WTC11 (cell line): ENCODE results near the gene CASKIN2. TPM values are rescaled to one million over a fixed set of nuclear protein-coding genes. Genes with fewer than 3 reads are reported as not detected.

Experiments
- ATAC-seq: fragments of 200-7000 bp; cut with Tn5 transposase; 2 replicates; pipeline ENCODE4 v1.10.0; 2021; ENCODE audit warnings: mild to moderate bottlenecking, moderate library complexity
- CTCF ChIA-PET: fragments of 300-600 bp; sonication (Branson Sonifier 250); formaldehyde crosslinking; loops from one replicate; lab custom pipeline; 2021; ENCODE audit warnings: antibody characterized with exemption; lab: Charles Lee
- POLR2A ChIA-PET: fragments of 350-600 bp; sonication (Branson Sonifier 250); formaldehyde crosslinking; loops from one replicate; lab custom pipeline; 2021; ENCODE audit warnings: antibody characterized with exemption; lab: Charles Lee
- DNase-seq: peaks from one replicate; pipeline ENCODE4 v3.0.0; 2021; ENCODE audit warnings: low spot score
- H3K27ac Mint-ChIP-seq: 2 replicates; pipeline ENCODE4 v1.8.0; 2021; ENCODE audit warnings: mixed read lengths
- H3K27me3 Mint-ChIP-seq: 2 replicates; pipeline ENCODE4 v1.8.0; 2021; ENCODE audit warnings: low read depth, mild to moderate bottlenecking, moderate library complexity, mixed read lengths
- H3K36me3 Mint-ChIP-seq: 2 replicates; pipeline ENCODE4 v1.8.0; 2021; ENCODE audit warnings: mixed read lengths
- H3K4me1 Mint-ChIP-seq: 2 replicates; pipeline ENCODE4 v1.8.0; 2022; ENCODE audit warnings: mixed read lengths
- H3K4me3 Mint-ChIP-seq: 2 replicates; pipeline ENCODE4 v1.8.0; 2021; ENCODE audit warnings: mild to moderate bottlenecking, moderate library complexity, mixed read lengths
- H3K9me3 Mint-ChIP-seq: 2 replicates; pipeline ENCODE4 v1.8.0; 2021; ENCODE audit warnings: mixed read lengths
- CBFB ChIP-seq: sonication (generic); formaldehyde crosslinking; IDR thresholded peaks from 2 replicates; pipeline ENCODE4 v1.8.1; 2022; ENCODE audit warnings: mild to moderate bottlenecking, low read depth, missing genetic modification reagents
- CREM ChIP-seq: sonication (generic); formaldehyde crosslinking; IDR thresholded peaks from 2 replicates; pipeline ENCODE4 v1.8.1; 2022; ENCODE audit warnings: mild to moderate bottlenecking, missing genetic modification reagents, moderate library complexity
- ETV6 ChIP-seq: sonication (generic); formaldehyde crosslinking; IDR thresholded peaks from 2 replicates; pipeline ENCODE4 v1.8.1; 2022; ENCODE audit warnings: mild to moderate bottlenecking, missing genetic modification reagents
- GRHL2 ChIP-seq: fragments of 250-450 bp; sonication (Bioruptor Pico); IDR thresholded peaks from 2 replicates; pipeline ENCODE4 v1.8.0; 2022; ENCODE audit warnings: mild to moderate bottlenecking, moderate library complexity; ENCODE audit not compliant: insufficient replicate concordance, severe bottlenecking
- MYBL2 ChIP-seq: sonication (generic); formaldehyde crosslinking; IDR thresholded peaks from 2 replicates; pipeline ENCODE4 v1.8.1; 2023; ENCODE audit warnings: mild to moderate bottlenecking, moderate library complexity, missing genetic modification reagents
- NFE2L1 ChIP-seq: sonication (generic); formaldehyde crosslinking; IDR thresholded peaks from 2 replicates; pipeline ENCODE4 v1.8.1; 2023; ENCODE audit warnings: missing genetic modification reagents
- NR1H2 ChIP-seq: sonication (generic); formaldehyde crosslinking; IDR thresholded peaks from 2 replicates; pipeline ENCODE4 v1.9.0; 2021; ENCODE audit warnings: mild to moderate bottlenecking, moderate library complexity, missing genetic modification reagents
- PRRX2 ChIP-seq: fragments of 250-450 bp; sonication (Bioruptor Pico); IDR thresholded peaks from 2 replicates; pipeline ENCODE4 v1.8.0; 2021; ENCODE audit warnings: mild to moderate bottlenecking
- SOX15 ChIP-seq: fragments of 250-450 bp; sonication (Bioruptor Pico); IDR thresholded peaks from 2 replicates; pipeline ENCODE4 v1.9.0; 2021; ENCODE audit warnings: mild to moderate bottlenecking
- TCF7 ChIP-seq: sonication (generic); formaldehyde crosslinking; IDR thresholded peaks from 2 replicates; pipeline ENCODE4 v1.8.0; 2022; ENCODE audit warnings: mild to moderate bottlenecking, low read depth, missing genetic modification reagents, moderate library complexity
- TEAD1 ChIP-seq: sonication (generic); formaldehyde crosslinking; IDR thresholded peaks from 2 replicates; pipeline ENCODE4 v1.8.0; 2022; ENCODE audit warnings: mild to moderate bottlenecking, missing genetic modification reagents
- TEAD4 ChIP-seq: sonication (generic); formaldehyde crosslinking; IDR thresholded peaks from 2 replicates; pipeline ENCODE4 v1.8.0; 2022; ENCODE audit warnings: mild to moderate bottlenecking, missing genetic modification reagents
- ZBTB21 ChIP-seq: sonication (generic); formaldehyde crosslinking; IDR thresholded peaks from 2 replicates; pipeline ENCODE4 v1.8.1; 2023; ENCODE audit warnings: mild to moderate bottlenecking, missing genetic modification reagents, borderline replicate concordance
- ZNF121 ChIP-seq: sonication (generic); formaldehyde crosslinking; IDR thresholded peaks from 2 replicates; pipeline ENCODE4 v1.8.0; 2023; ENCODE audit warnings: missing genetic modification reagents
- ZNF219 ChIP-seq: sonication (generic); formaldehyde crosslinking; IDR thresholded peaks from 2 replicates; pipeline ENCODE4 v1.8.0; 2023; ENCODE audit warnings: missing genetic modification reagents, mild to moderate bottlenecking, borderline replicate concordance
- ZNF263 ChIP-seq: sonication (generic); formaldehyde crosslinking; IDR thresholded peaks from 2 replicates; pipeline ENCODE4 v1.8.1; 2022; ENCODE audit warnings: low read depth, mild to moderate bottlenecking, moderate library complexity, missing genetic modification reagents
- ZNF423 ChIP-seq: fragments of 250-450 bp; sonication (Bioruptor Pico); IDR thresholded peaks from 2 replicates; pipeline ENCODE4 v2.1.2; 2022; ENCODE audit warnings: mild to moderate bottlenecking, moderate library complexity
- total RNA-seq: library from RNA; stranded (reverse); gene quantifications from 3 replicates; pipeline ENCODE4 v1.2.3, GENCODE V29; 2021
- TF ChIP-seq, protein P1 (sequence below): fragments of 200-600 bp; IDR thresholded peaks from 2 replicates; pipeline ENCODE4 v1.8.0; 2022; ENCODE audit warnings: antibody characterized with exemption
- TF ChIP-seq, protein P2 (sequence below): sonication (generic); formaldehyde crosslinking; IDR thresholded peaks from 2 replicates; pipeline ENCODE4 v1.8.0; 2022; ENCODE audit warnings: mild to moderate bottlenecking, missing genetic modification reagents
- TF ChIP-seq, protein P3 (sequence below): sonication (generic); formaldehyde crosslinking; IDR thresholded peaks from 2 replicates; pipeline ENCODE4 v1.8.0; 2023; ENCODE audit warnings: missing genetic modification reagents, mild to moderate bottlenecking, borderline replicate concordance
- TF ChIP-seq, protein P4 (sequence below): sonication (generic); formaldehyde crosslinking; IDR thresholded peaks from 2 replicates; pipeline ENCODE4 v1.8.0; 2022; ENCODE audit warnings: mild to moderate bottlenecking, missing genetic modification reagents
- TF ChIP-seq, protein P5 (sequence below): sonication (generic); formaldehyde crosslinking; IDR thresholded peaks from 2 replicates; pipeline ENCODE4 v1.8.1; 2022; ENCODE audit warnings: low read depth, missing genetic modification reagents, borderline replicate concordance

CASKIN2 gene
- total RNA-seq, 1 experiment from 2014 or later: 31.9 TPM

DNA sequence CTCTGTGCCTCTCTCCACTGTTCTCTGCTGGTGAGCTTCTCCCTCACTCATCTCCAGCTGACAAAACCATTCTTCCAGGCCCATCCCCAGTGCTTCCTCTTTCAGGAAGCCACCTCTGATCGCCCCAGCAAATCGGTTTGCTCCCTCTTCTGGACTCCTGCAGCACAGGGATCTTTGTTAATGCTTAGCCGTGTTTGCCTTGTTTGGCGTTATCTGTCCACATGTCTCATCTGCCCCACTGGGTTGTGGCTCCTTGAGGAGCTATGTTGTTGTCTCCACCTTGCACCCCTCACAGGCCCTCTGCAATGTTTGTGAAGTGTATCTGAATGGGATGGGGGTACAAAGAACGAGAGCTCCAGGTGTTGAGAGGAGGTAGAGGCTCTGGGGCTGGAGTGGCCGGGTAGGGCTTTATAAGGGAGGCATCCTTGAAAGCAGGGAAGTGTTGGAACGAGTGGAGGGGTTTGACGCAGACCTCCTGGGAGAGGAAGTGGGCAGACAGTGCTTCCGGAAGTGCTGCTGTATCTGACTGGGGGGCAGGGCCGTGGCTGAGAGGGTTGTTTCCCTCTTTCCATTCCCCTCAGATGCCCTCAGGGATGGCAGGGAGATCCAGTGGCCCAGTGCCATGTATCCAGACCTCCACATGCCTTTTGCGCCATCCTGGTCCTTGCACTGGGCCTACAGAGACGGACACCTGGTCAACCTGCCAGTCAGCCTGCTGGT lies 27.8 kb downstream of the CASKIN2 start:
- ATAC-seq (no peak; the same call in 1 of the 2 replicates), DNase-seq (no peak)
- Mint-ChIP-seq H3K27ac (peak overlapping the region; percentile 36), H3K36me3 (peaks cover under 1% of the 10 kb centered on the region; the same call in 1 of the 2 replicates), H3K4me3 (no peak overlapping the region), H3K4me1 (peaks cover 6% of the 10 kb centered on the region), H3K9me3 (no peaks in the 10 kb centered on the region), H3K27me3 (no peaks in the 10 kb centered on the region)
- POLR2A ChIA-PET: no interaction called here
- CTCF ChIA-PET: interaction anchor here (0.8 to 2.4 kb wide), 11 partner anchors 8 to 247 kb away, joined by 3 to 15 read pairs (median 4); partner anchors contain the start of genes MIF4GD and SLC25A19
- TF ChIP-seq NFE2L1: no peak
- TF ChIP-seq, all 79 proteins: peak for 0

DNA sequence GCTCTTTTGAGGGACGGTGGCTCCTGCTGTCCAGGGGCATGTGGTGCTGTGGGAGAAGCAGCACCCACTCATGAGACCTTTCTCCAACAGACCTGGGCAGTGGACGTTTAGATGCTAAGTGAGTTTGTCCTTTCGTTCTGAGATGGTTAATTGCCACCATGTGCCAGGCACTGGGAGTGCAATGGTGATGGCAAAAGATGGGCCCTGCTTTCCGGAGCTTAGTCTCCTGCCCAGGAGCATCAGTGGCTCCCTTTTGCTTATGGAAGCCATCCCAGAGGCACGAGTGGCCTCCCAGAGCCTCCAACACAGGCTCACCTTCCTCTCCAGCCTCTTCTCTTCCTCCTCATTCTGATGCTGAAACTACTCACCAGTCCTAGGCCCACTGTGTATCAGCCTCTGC lies 28.4 kb downstream of the CASKIN2 start:
- H3K4me3 Mint-ChIP-seq: no peak overlapping the region
- ATAC-seq: no peak
- H3K27me3 Mint-ChIP-seq: no peaks in the 10 kb centered on the region
- POLR2A ChIA-PET: no interaction called here
- TF ChIP-seq, protein P1, sequence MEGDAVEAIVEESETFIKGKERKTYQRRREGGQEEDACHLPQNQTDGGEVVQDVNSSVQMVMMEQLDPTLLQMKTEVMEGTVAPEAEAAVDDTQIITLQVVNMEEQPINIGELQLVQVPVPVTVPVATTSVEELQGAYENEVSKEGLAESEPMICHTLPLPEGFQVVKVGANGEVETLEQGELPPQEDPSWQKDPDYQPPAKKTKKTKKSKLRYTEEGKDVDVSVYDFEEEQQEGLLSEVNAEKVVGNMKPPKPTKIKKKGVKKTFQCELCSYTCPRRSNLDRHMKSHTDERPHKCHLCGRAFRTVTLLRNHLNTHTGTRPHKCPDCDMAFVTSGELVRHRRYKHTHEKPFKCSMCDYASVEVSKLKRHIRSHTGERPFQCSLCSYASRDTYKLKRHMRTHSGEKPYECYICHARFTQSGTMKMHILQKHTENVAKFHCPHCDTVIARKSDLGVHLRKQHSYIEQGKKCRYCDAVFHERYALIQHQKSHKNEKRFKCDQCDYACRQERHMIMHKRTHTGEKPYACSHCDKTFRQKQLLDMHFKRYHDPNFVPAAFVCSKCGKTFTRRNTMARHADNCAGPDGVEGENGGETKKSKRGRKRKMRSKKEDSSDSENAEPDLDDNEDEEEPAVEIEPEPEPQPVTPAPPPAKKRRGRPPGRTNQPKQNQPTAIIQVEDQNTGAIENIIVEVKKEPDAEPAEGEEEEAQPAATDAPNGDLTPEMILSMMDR: no peak
- TF ChIP-seq GRHL2 (CRISPR knock-in tag) (no peak), PRRX2 (CRISPR knock-in tag) (no peak), SOX15 (no peak), ETV6 (CRISPR knock-in tag) (no peak), ZBTB21 (CRISPR knock-in tag) (no peak), TCF7 (no peak), ZNF423 (CRISPR knock-in tag) (no peak), ZNF263 (no peak), TEAD1 (CRISPR knock-in tag) (no peak)
- TF ChIP-seq, protein P2, sequence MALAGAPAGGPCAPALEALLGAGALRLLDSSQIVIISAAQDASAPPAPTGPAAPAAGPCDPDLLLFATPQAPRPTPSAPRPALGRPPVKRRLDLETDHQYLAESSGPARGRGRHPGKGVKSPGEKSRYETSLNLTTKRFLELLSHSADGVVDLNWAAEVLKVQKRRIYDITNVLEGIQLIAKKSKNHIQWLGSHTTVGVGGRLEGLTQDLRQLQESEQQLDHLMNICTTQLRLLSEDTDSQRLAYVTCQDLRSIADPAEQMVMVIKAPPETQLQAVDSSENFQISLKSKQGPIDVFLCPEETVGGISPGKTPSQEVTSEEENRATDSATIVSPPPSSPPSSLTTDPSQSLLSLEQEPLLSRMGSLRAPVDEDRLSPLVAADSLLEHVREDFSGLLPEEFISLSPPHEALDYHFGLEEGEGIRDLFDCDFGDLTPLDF (CRISPR knock-in tag): no peak
- TF ChIP-seq, protein P3, sequence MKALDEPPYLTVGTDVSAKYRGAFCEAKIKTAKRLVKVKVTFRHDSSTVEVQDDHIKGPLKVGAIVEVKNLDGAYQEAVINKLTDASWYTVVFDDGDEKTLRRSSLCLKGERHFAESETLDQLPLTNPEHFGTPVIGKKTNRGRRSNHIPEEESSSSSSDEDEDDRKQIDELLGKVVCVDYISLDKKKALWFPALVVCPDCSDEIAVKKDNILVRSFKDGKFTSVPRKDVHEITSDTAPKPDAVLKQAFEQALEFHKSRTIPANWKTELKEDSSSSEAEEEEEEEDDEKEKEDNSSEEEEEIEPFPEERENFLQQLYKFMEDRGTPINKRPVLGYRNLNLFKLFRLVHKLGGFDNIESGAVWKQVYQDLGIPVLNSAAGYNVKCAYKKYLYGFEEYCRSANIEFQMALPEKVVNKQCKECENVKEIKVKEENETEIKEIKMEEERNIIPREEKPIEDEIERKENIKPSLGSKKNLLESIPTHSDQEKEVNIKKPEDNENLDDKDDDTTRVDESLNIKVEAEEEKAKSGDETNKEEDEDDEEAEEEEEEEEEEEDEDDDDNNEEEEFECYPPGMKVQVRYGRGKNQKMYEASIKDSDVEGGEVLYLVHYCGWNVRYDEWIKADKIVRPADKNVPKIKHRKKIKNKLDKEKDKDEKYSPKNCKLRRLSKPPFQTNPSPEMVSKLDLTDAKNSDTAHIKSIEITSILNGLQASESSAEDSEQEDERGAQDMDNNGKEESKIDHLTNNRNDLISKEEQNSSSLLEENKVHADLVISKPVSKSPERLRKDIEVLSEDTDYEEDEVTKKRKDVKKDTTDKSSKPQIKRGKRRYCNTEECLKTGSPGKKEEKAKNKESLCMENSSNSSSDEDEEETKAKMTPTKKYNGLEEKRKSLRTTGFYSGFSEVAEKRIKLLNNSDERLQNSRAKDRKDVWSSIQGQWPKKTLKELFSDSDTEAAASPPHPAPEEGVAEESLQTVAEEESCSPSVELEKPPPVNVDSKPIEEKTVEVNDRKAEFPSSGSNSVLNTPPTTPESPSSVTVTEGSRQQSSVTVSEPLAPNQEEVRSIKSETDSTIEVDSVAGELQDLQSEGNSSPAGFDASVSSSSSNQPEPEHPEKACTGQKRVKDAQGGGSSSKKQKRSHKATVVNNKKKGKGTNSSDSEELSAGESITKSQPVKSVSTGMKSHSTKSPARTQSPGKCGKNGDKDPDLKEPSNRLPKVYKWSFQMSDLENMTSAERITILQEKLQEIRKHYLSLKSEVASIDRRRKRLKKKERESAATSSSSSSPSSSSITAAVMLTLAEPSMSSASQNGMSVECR (CRISPR knock-in tag): no peak
- CTCF ChIA-PET: interaction anchor here (0.8 to 2.4 kb wide), 11 partner anchors 9 to 247 kb away, joined by 3 to 15 read pairs (median 4); partner anchors contain the start of genes MIF4GD and SLC25A19
- H3K9me3 Mint-ChIP-seq: no peaks in the 10 kb centered on the region
- peaks cover 6% of the 10 kb centered on the region for H3K4me1 Mint-ChIP-seq
- no peaks in the 10 kb centered on the region for H3K36me3 Mint-ChIP-seq
- no peak for DNase-seq
- H3K27ac Mint-ChIP-seq: peak overlapping the region; percentile 36; the same call in 1 of the 2 replicates

DNA sequence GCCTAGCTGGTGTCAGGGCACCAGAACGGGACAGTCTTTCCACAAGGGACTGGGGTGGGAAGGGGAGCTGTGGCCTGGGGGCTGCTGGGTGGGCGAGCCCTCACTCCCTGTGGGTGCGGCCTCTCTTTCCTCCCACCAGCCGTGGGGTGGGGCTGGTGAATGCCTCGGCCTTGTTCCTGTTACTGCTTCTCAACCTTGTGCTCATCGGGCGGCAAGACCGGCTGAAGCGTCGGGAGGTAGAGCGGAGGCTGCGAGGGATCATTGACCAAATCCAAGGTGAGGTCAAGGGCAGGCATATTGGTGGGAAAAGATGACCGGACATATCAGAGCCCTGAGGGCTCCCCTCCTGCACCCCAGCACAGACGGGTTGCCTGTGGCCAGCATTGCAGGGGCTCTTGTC lies 29.2 kb downstream of the CASKIN2 start:
- H3K36me3 Mint-ChIP-seq: no peaks in the 10 kb centered on the region
- no peaks in the 10 kb centered on the region for H3K27me3 Mint-ChIP-seq
- peak overlapping the region; percentile 74 for H3K27ac Mint-ChIP-seq
- ChIA-PET CTCF (interaction anchor here (0.5 to 2.4 kb wide), 5 partner anchors 52 to 246 kb away, joined by 3 to 15 read pairs (median 7); no protein-coding TSS in a partner anchor), POLR2A (no interaction called here)
- no peak for ATAC-seq
- H3K4me1 Mint-ChIP-seq: peaks cover 6% of the 10 kb centered on the region
- no peak overlapping the region for H3K4me3 Mint-ChIP-seq
- no peak for DNase-seq
- H3K9me3 Mint-ChIP-seq: no peaks in the 10 kb centered on the region
- TF ChIP-seq CREM (CRISPR knock-in tag) (no peak), CBFB (no peak), ZNF121 (CRISPR knock-in tag) (no peak), GRHL2 (CRISPR knock-in tag) (no peak), NFE2L1 (no peak), ZBTB21 (CRISPR knock-in tag) (no peak), TEAD4 (CRISPR knock-in tag) (no peak), ZNF219 (CRISPR knock-in tag) (no peak), MYBL2 (CRISPR knock-in tag) (no peak), ETV6 (CRISPR knock-in tag) (no peak), ZNF423 (CRISPR knock-in tag) (no peak), NR1H2 (CRISPR knock-in tag) (no peak)
- TF ChIP-seq, protein P4, sequence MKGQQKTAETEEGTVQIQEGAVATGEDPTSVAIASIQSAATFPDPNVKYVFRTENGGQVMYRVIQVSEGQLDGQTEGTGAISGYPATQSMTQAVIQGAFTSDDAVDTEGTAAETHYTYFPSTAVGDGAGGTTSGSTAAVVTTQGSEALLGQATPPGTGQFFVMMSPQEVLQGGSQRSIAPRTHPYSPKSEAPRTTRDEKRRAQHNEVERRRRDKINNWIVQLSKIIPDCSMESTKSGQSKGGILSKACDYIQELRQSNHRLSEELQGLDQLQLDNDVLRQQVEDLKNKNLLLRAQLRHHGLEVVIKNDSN (CRISPR knock-in tag): no peak
- TF ChIP-seq, protein P5, sequence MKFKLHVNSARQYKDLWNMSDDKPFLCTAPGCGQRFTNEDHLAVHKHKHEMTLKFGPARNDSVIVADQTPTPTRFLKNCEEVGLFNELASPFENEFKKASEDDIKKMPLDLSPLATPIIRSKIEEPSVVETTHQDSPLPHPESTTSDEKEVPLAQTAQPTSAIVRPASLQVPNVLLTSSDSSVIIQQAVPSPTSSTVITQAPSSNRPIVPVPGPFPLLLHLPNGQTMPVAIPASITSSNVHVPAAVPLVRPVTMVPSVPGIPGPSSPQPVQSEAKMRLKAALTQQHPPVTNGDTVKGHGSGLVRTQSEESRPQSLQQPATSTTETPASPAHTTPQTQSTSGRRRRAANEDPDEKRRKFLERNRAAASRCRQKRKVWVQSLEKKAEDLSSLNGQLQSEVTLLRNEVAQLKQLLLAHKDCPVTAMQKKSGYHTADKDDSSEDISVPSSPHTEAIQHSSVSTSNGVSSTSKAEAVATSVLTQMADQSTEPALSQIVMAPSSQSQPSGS (CRISPR knock-in tag): no peak
